Epithelial cell of proximal tubule (primary cell): Measurements from ENCODE around the gene PIK3R1. TPM values are rescaled to one million over a fixed set of nuclear protein-coding genes. Genes with fewer than 3 reads are reported as not detected.

Experiments
- DNase-seq: peaks from one replicate; pipeline ENCODE4 v3.0.0-alpha.2; 2011; ENCODE audit warnings: low read depth
- H3K4me3 ChIP-seq: 2 replicates; pipeline ENCODE4 v1.5.1; 2011; ENCODE audit warnings: low read depth, mild to moderate bottlenecking, low read length
- total RNA-seq: library from RNA; depleted of rRNA; stranded (reverse); fragments of >200 nt; gene quantifications from 2 replicates; pipeline ENCODE4 v1.2.3, GENCODE V29; 2015
- TF ChIP-seq, protein P1 (sequence below): conservative IDR thresholded peaks from 2 replicates; pipeline ENCODE4 v1.5.1; 2012; ENCODE audit warnings: low read depth, mild to moderate bottlenecking, low read length

The PIK3R1 gene
- total RNA-seq, 1 donor from 2014 or later = 5.9 TPM

GRCh38 chr5:68303754-68304420, 88.3 kb downstream of the PIK3R1 start:
- no peak for DNase-seq
- H3K4me3 ChIP-seq = no peak overlapping the region
- TF ChIP-seq, protein P1, sequence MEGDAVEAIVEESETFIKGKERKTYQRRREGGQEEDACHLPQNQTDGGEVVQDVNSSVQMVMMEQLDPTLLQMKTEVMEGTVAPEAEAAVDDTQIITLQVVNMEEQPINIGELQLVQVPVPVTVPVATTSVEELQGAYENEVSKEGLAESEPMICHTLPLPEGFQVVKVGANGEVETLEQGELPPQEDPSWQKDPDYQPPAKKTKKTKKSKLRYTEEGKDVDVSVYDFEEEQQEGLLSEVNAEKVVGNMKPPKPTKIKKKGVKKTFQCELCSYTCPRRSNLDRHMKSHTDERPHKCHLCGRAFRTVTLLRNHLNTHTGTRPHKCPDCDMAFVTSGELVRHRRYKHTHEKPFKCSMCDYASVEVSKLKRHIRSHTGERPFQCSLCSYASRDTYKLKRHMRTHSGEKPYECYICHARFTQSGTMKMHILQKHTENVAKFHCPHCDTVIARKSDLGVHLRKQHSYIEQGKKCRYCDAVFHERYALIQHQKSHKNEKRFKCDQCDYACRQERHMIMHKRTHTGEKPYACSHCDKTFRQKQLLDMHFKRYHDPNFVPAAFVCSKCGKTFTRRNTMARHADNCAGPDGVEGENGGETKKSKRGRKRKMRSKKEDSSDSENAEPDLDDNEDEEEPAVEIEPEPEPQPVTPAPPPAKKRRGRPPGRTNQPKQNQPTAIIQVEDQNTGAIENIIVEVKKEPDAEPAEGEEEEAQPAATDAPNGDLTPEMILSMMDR = no peak

GRCh38 chr5:68304421-68305052, 89.0 kb downstream of the PIK3R1 start:
- TF ChIP-seq, protein P1 = no peak
- no peak for DNase-seq
- H3K4me3 ChIP-seq = no peak overlapping the region

- no peak overlapping the region for H3K4me3 ChIP-seq
- TF ChIP-seq, protein P1 = no peak
- DNase-seq = no peak
These were observed 89.8 kb downstream of the PIK3R1 start for GRCh38 chr5:68305223-68305870.

- DNase-seq = no peak
- no peak overlapping the region for H3K4me3 ChIP-seq
- TF ChIP-seq, protein P1 = no peak
These were observed 90.9 kb downstream of the PIK3R1 start for GRCh38 chr5:68306361-68307014.

GRCh38 chr5:68313336-68313735, 97.8 kb downstream of the PIK3R1 start:
- H3K4me3 ChIP-seq = no peak overlapping the region
- TF ChIP-seq, protein P1 = no peak
- no peak for DNase-seq

GRCh38 chr5:68314465-68314864, 98.9 kb downstream of the PIK3R1 start:
- DNase-seq = no peak
- H3K4me3 ChIP-seq = no peak overlapping the region
- TF ChIP-seq, protein P1 = no peak
